B cell (primary cell): Measurements from ENCODE around the gene BORA. TPM values are rescaled to one million over a fixed set of nuclear protein-coding genes. Genes with fewer than 3 reads are reported as not detected.
"Not testable (repeated sequence)": the region's sequence is repeated elsewhere in the genome, so short reads cannot be mapped to it uniquely, and the experiment has no call there.

Experiments
- ATAC-seq: fragments of 200-7000 bp; cut with Tn5 transposase; one replicate; pipeline ENCODE4 v1.10.0; 2021; ENCODE audit warnings: low read depth, mild to moderate bottlenecking, moderate number of reproducible peaks, moderate library complexity
- CTCF ChIA-PET: fragments of 350-600 bp; sonication (Branson Sonifier 250); formaldehyde crosslinking; loops from one replicate; lab custom pipeline; 2021; ENCODE audit warnings: antibody characterized with exemption, inconsistent platforms; lab: Charles Lee
- POLR2A ChIA-PET: fragments of 350-600 bp; sonication (Branson Sonifier 250); formaldehyde crosslinking; loops from one replicate; lab custom pipeline; 2021; ENCODE audit warnings: antibody characterized with exemption; lab: Charles Lee
- DNase-seq: peaks from one replicate; pipeline ENCODE4 v3.0.0; 2013
- H2AFZ ChIP-seq: 2 replicates; pipeline ENCODE4 v1.6.1; 2012; ENCODE audit warnings: mild to moderate bottlenecking, low read depth, low read length; ENCODE audit not compliant: insufficient read depth, poor library complexity, severe bottlenecking
- H3K27ac ChIP-seq, 2 donors: 1 replicate in 1 of 2; 2 replicates in 1 of 2; pipeline ENCODE4 v1.5.1; 2012 to 2013; ENCODE audit warnings: low read length in 2 of 2, mild to moderate bottlenecking in 2 of 2, moderate library complexity in 1 of 2
- H3K27me3 ChIP-seq, 4 experiments: fragments of 200-600 bp in 1 of 4; sonication (generic) in 1 of 4; replicated peaks in 1 of 4; 1 replicate in 2 of 4; 2 replicates in 2 of 4; pipeline versions ENCODE4 v1.6.1 to v1.7.0; 2013 to 2016; ENCODE audit warnings: low read length in 3 of 4, mild to moderate bottlenecking in 2 of 4, mixed read lengths in 1 of 4, moderate library complexity in 1 of 4; ENCODE audit not compliant: insufficient read depth in 4 of 4, control insufficient read depth in 3 of 4; ENCODE audit errors: control extremely low read depth in 1 of 4
- H3K36me3 ChIP-seq, 2 experiments: replicated peaks in 1 of 2; 1 replicate in 1 of 2; 2 replicates in 1 of 2; pipeline versions ENCODE4 v1.6.1 to v1.7.1; 2013; ENCODE audit warnings: low read length in 1 of 2; ENCODE audit not compliant: insufficient read depth in 2 of 2, control insufficient read depth in 1 of 2; ENCODE audit errors: control extremely low read depth in 1 of 2, extremely low read depth in 1 of 2
- H3K4me1 ChIP-seq, 2 donors: fragments of 200-600 bp in 1 of 2; sonication (generic) in 1 of 2; 1 replicate in 1 of 2; 2 replicates in 1 of 2; pipeline versions ENCODE4 v1.5.1 to v1.6.1; 2013 to 2017; ENCODE audit warnings: low read length in 2 of 2; ENCODE audit not compliant: control insufficient read depth in 2 of 2, insufficient read depth in 2 of 2
- H3K4me2 ChIP-seq: replicated peaks from 2 replicates; pipeline ENCODE3; 2012; ENCODE audit warnings: mild to moderate bottlenecking, low read depth, low read length; ENCODE audit not compliant: poor library complexity, severe bottlenecking
- H3K4me3 ChIP-seq, 5 experiments: fragments of 200-600 bp in 1 of 5; sonication (generic) in 1 of 5; 1 replicate in 3 of 5; 2 replicates in 2 of 5; pipeline versions ENCODE4 v1.5.1 to v1.7.0; 2011 to 2016; ENCODE audit warnings: low read length in 4 of 5, mild to moderate bottlenecking in 4 of 5, low read depth in 2 of 5, control low read depth in 1 of 5, moderate library complexity in 1 of 5; ENCODE audit not compliant: insufficient read depth in 1 of 5; ENCODE audit errors: control extremely low read depth in 1 of 5, extremely low read depth in 1 of 5
- H3K79me2 ChIP-seq: fragments of 200-600 bp; sonication (generic); one replicate; pipeline ENCODE4 v1.6.0; 2016; ENCODE audit warnings: low read length; ENCODE audit not compliant: control insufficient read depth, insufficient read depth
- H3K9ac ChIP-seq: fragments of 200-600 bp; sonication (generic); 2 replicates; pipeline ENCODE4 v1.6.1; 2017; ENCODE audit warnings: mild to moderate bottlenecking, low read length, moderate library complexity
- H3K9me3 ChIP-seq, 3 donors: one replicate each; pipeline versions ENCODE4 v1.6.1 to v1.7.1; 2013; ENCODE audit warnings: low read length in 2 of 3; ENCODE audit not compliant: control insufficient read depth in 2 of 3, insufficient read depth in 1 of 3; ENCODE audit errors: control extremely low read depth in 1 of 3
- H4K20me1 ChIP-seq: 2 replicates; pipeline ENCODE4 v1.6.0; 2012; ENCODE audit warnings: mild to moderate bottlenecking, low read length; ENCODE audit not compliant: insufficient read depth, control insufficient read depth, poor library complexity, severe bottlenecking
- H3K27ac Mint-ChIP-seq: one replicate; pipeline ENCODE4 v1.8.0; 2021; ENCODE audit warnings: mixed read lengths
- H3K27me3 Mint-ChIP-seq: one replicate; pipeline ENCODE4 v1.8.0; 2021; ENCODE audit warnings: mixed read lengths
- H3K4me1 Mint-ChIP-seq: one replicate; pipeline ENCODE4 v1.8.0; 2021; ENCODE audit warnings: mixed read lengths
- H3K4me3 Mint-ChIP-seq: one replicate; pipeline ENCODE4 v1.8.0; 2021; ENCODE audit warnings: mixed read lengths
- H3K9me3 Mint-ChIP-seq: one replicate; pipeline ENCODE4 v1.8.0; 2022; ENCODE audit warnings: mixed read lengths; ENCODE audit not compliant: insufficient read depth
- CTCF ChIP-seq: fragments of 200-600 bp; IDR thresholded peaks from one replicate; pipeline ENCODE4 v1.8.0; 2022; ENCODE audit warnings: antibody characterized with exemption, mild to moderate bottlenecking
- EZH2 ChIP-seq: IDR thresholded peaks from 2 replicates; pipeline ENCODE4 v1.6.1; 2012; ENCODE audit warnings: borderline replicate concordance, low read depth, mild to moderate bottlenecking, moderate library complexity, low read length; ENCODE audit not compliant: insufficient read depth, poor library complexity, severe bottlenecking
- WGBS: methylation state at CpG from one replicate; pipeline ENCODE4 v1.1.5; 2013; ENCODE audit warnings: missing lambda C conversion rate; ENCODE audit not compliant: insufficient coverage; 5-methylcytosine and 5-hydroxymethylcytosine counted together
- intact Hi-C: fragments of 100-400 bp; cut with micrococcal nuclease; formaldehyde crosslinking; loops from one replicate; pipeline ENCODE4 v1.10.0; 2022
- polyA plus RNA-seq: library from polyadenylated mRNA; depleted of rRNA; stranded (reverse); fragments of >200 nt; gene quantifications from 2 replicates; pipeline ENCODE4 v1.2.3, GENCODE V29; 2012
- total RNA-seq, 2 donors: library from RNA; stranded (reverse); fragments of 120-200 nt in 1 of 2; gene quantifications; 1 replicate in 1 of 2; 2 replicates in 1 of 2; pipeline versions ENCODE4 v1.2.3 to v1.2.4, GENCODE V29; 2013 to 2022

The BORA gene
- total and polyA plus RNA-seq, 2 donors (not counting 1 experiment from before 2014, with no cell fraction given), result 4.8 to 7.2 TPM

- no peak for DNase-seq
- Histone ChIP-seq H3K9ac (no peak overlapping the region), H3K27ac (no peak overlapping the region), H4K20me1 (no peaks in the 10 kb centered on the region), H2AFZ (no peak overlapping the region), H3K9me3 (peaks cover 0 to 3% (median 0%) of the 10 kb centered on the region in 3 donors), H3K4me3 (no peak overlapping the region), H3K4me2 (no peak overlapping the region), H3K79me2 (no peaks in the 10 kb centered on the region), H3K27me3 (no peaks in the 10 kb centered on the region), H3K4me1 (no peaks in the 10 kb centered on the region), H3K36me3 (no peaks in the 10 kb centered on the region)
- Mint-ChIP-seq H3K4me3 (no peak overlapping the region), H3K9me3 (no peaks in the 10 kb centered on the region), H3K27ac (no peak overlapping the region), H3K4me1 (no peaks in the 10 kb centered on the region), H3K27me3 (no peaks in the 10 kb centered on the region)
- ATAC-seq, result no peak
- intact Hi-C loops, result no loop called here
- ChIA-PET CTCF (no interaction called here), POLR2A (no interaction called here)
- WGBS, result no CpG with 5 or more reads among the region's 1 CpG
- TF ChIP-seq CTCF, result no peak
- no peak for TF ChIP-seq EZH2
Measured at GRCh38 chr13:72700509-72700908, 27.2 kb upstream of the BORA start.

- no peak overlapping the region for H3K27ac ChIP-seq
- peaks cover 30% of the 10 kb centered on the region for H4K20me1 ChIP-seq
- Mint-ChIP-seq H3K9me3 (peaks cover 2% of the 10 kb centered on the region), H3K27ac (no peak overlapping the region), H3K4me1 (peaks cover 2% of the 10 kb centered on the region), H3K4me3 (no peak overlapping the region), H3K27me3 (no peaks in the 10 kb centered on the region)
- no peak overlapping the region for H3K9ac ChIP-seq
- peaks cover 0 to 36% of the 10 kb centered on the region in 2 experiments for H3K36me3 ChIP-seq
- H3K9me3 ChIP-seq, result peaks cover 0 to 10% (median 9%) of the 10 kb centered on the region in 3 donors
- POLR2A ChIA-PET, result no interaction called here
- H2AFZ ChIP-seq, result no peak overlapping the region
- 47% methylated on average over 3 of the region's 3 CpGs for WGBS
- no peaks in the 10 kb centered on the region for H3K4me1 ChIP-seq
- peaks cover 39% of the 10 kb centered on the region for H3K79me2 ChIP-seq
- TF ChIP-seq EZH2, result no peak
- no peak for TF ChIP-seq CTCF
- H3K27me3 ChIP-seq, result no peaks in the 10 kb centered on the region
- no peak overlapping the region for H3K4me2 ChIP-seq
- no peak for DNase-seq
- H3K4me3 ChIP-seq, result no peak overlapping the region
- intact Hi-C loops, result no loop called here
- no peak for ATAC-seq
- CTCF ChIA-PET, result no interaction called here
Measured at GRCh38 chr13:72716776-72717175, 10.9 kb upstream of the BORA start.

- DNase-seq, H3K36me3 ChIP-seq, H3K27me3 Mint-ChIP-seq, H3K9me3 Mint-ChIP-seq, intact Hi-C loops, H3K27ac ChIP-seq, H3K27ac Mint-ChIP-seq, H2AFZ ChIP-seq, CTCF ChIA-PET, ATAC-seq, POLR2A ChIA-PET, H3K27me3 ChIP-seq, H3K9me3 ChIP-seq: not testable (repeated sequence)
- Mint-ChIP-seq H3K4me3 (peak overlapping the region; percentile 98), H3K4me1 (peaks cover 40% of the 10 kb centered on the region)
- peaks cover 65% of the 10 kb centered on the region for H3K79me2 ChIP-seq
- peak overlapping the region in 1 of 5 experiments; percentile 88 for H3K4me3 ChIP-seq
- H3K9ac ChIP-seq, result peak overlapping the region; percentile 74
- H4K20me1 ChIP-seq, result peaks cover 15% of the 10 kb centered on the region
- peaks cover 13 to 20% of the 10 kb centered on the region in 2 donors for H3K4me1 ChIP-seq
- WGBS, result 86% methylated on average over 10 of the region's 15 CpGs
- H3K4me2 ChIP-seq, result peak overlapping the region; percentile 89
Measured at GRCh38 chr13:72726185-72726584, 1.5 kb upstream of the BORA start.
